Type B pancreatic cell (in vitro differentiated cells): ENCODE results near the gene KRT24. TPM values are rescaled to one million over a fixed set of nuclear protein-coding genes. Genes with fewer than 3 reads are reported as not detected.

Experiments used
- DNase-seq: peaks from one replicate; pipeline ENCODE4 v3.0.0; 2021; ENCODE audit warnings: mixed read lengths; ENCODE audit not compliant: unreplicated experiment; ENCODE audit errors: extremely low spot score
- H3K27ac Mint-ChIP-seq: 2 replicates; pipeline ENCODE4 v1.8.0; 2021; ENCODE audit warnings: mild to moderate bottlenecking, mixed read lengths
- H3K27me3 Mint-ChIP-seq: 2 replicates; pipeline ENCODE4 v1.8.0; 2021; ENCODE audit warnings: mixed read lengths
- H3K36me3 Mint-ChIP-seq: 2 replicates; pipeline ENCODE4 v1.8.0; 2021; ENCODE audit warnings: mixed read lengths
- H3K4me1 Mint-ChIP-seq: one replicate; pipeline ENCODE4 v1.8.0; 2021; ENCODE audit warnings: mixed read lengths; ENCODE audit not compliant: unreplicated experiment
- H3K4me3 Mint-ChIP-seq: 2 replicates; pipeline ENCODE4 v1.8.0; 2021; ENCODE audit warnings: mild to moderate bottlenecking, mixed read lengths
- H3K9me3 Mint-ChIP-seq: 2 replicates; pipeline ENCODE4 v1.8.0; 2021; ENCODE audit warnings: mixed read lengths
- total RNA-seq: library from RNA; stranded (reverse); gene quantifications from 2 replicates; pipeline ENCODE4 v1.2.1, GENCODE V29; 2021; ENCODE audit warnings: low replicate concordance
- TF ChIP-seq, protein P1 (sequence below): fragments of 200-600 bp; sonication (generic); conservative IDR thresholded peaks from 2 replicates; pipeline ENCODE4 v1.5.0; 2021; ENCODE audit warnings: antibody characterized with exemption, mild to moderate bottlenecking

KRT24 gene
- total RNA-seq, 1 donor from 2014 or later: not detected

DNA sequence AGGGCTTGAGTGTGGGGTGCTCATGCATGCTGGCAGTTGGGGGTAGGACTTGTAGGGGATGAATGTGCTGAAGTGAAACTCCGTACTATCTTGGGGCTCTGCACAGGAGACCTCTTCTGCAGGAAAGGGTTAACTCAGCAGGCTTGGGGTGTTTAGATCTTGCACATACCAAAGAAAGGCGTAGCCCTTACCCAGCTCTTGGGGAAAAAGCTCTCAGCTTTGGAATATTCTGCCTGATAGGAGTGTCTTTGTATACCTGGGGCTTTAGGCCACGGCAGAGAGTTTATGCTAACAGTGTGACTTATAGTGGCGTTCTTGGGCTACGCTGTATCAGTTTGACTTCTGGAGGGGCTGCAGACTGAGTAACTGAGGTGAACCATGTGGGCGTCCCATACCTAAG is 30.5 kb upstream of the KRT24 start:
- Mint-ChIP-seq H3K4me3 (no peak overlapping the region), H3K27me3 (peaks cover 30% of the 10 kb centered on the region), H3K27ac (no peak overlapping the region), H3K4me1 (no peaks in the 10 kb centered on the region), H3K36me3 (no peaks in the 10 kb centered on the region), H3K9me3 (no peaks in the 10 kb centered on the region)
- TF ChIP-seq, protein P1, sequence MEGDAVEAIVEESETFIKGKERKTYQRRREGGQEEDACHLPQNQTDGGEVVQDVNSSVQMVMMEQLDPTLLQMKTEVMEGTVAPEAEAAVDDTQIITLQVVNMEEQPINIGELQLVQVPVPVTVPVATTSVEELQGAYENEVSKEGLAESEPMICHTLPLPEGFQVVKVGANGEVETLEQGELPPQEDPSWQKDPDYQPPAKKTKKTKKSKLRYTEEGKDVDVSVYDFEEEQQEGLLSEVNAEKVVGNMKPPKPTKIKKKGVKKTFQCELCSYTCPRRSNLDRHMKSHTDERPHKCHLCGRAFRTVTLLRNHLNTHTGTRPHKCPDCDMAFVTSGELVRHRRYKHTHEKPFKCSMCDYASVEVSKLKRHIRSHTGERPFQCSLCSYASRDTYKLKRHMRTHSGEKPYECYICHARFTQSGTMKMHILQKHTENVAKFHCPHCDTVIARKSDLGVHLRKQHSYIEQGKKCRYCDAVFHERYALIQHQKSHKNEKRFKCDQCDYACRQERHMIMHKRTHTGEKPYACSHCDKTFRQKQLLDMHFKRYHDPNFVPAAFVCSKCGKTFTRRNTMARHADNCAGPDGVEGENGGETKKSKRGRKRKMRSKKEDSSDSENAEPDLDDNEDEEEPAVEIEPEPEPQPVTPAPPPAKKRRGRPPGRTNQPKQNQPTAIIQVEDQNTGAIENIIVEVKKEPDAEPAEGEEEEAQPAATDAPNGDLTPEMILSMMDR: no peak
- DNase-seq: no peak

DNA sequence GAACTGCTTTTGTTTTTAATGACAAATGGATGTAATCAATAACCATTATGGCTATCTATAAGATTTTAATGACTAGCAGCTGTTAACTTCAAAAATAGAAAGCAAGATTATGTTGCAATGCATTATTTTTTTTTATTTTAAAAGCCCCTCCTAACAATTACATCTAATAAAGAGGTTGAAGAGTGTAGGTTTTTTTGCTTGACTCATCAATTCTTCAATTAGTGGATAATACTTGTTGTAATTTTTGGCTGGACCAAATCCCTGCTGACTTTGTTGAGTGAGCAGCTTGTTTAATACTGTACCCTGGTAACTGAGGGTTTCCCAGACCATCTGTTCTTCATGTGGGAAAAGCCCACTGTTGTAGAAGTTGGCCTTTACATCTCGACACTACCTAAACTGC is 27.4 kb upstream of the KRT24 start:
- H3K4me3 Mint-ChIP-seq: no peak overlapping the region
- no peak for DNase-seq
- no peaks in the 10 kb centered on the region for H3K9me3 Mint-ChIP-seq
- H3K4me1 Mint-ChIP-seq: no peaks in the 10 kb centered on the region
- TF ChIP-seq, protein P1: no peak
- H3K27ac Mint-ChIP-seq: no peak overlapping the region
- H3K27me3 Mint-ChIP-seq: peaks cover 21% of the 10 kb centered on the region
- no peaks in the 10 kb centered on the region for H3K36me3 Mint-ChIP-seq

DNA sequence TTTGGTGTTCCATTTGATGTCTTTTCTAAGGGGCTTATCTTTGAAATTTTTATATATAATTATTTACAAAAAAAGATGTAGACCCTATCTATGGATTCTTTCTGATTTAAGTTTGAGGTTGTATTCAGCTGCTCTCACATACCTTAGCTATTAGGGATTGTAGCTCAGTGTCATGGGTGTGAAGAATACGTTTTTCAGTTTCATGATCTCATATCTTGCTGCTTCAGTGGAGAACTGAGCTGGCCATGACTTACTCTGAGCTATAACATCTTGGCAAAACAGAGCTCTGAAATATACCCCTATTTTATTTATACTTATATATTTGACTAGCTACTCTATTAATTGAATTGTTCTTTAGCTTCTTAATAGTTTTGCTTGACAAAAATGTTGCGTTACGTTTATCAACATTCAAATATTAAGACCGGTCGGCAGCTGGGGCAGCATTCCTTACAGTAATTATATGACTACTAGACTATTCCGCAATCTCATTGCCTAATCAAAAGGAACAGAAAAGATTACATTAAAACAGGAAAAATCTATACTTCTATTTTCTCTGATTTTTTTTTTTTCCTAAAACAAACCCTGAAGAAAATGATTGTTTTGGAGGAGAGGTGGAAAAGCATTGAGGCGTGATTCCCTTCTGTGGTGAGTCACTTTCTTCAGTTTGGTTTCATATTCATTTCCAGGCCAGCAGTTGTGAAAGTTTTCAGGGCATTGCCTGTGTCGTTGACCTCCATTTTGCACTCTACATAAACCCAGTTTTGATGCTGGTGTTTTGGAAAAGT is 24.1 kb upstream of the KRT24 start:
- no peaks in the 10 kb centered on the region for H3K4me1 Mint-ChIP-seq
- TF ChIP-seq, protein P1: no peak
- no peak overlapping the region for H3K27ac Mint-ChIP-seq
- no peak overlapping the region for H3K4me3 Mint-ChIP-seq
- no peaks in the 10 kb centered on the region for H3K36me3 Mint-ChIP-seq
- peaks cover 17% of the 10 kb centered on the region for H3K27me3 Mint-ChIP-seq
- DNase-seq: no peak
- no peaks in the 10 kb centered on the region for H3K9me3 Mint-ChIP-seq

DNA sequence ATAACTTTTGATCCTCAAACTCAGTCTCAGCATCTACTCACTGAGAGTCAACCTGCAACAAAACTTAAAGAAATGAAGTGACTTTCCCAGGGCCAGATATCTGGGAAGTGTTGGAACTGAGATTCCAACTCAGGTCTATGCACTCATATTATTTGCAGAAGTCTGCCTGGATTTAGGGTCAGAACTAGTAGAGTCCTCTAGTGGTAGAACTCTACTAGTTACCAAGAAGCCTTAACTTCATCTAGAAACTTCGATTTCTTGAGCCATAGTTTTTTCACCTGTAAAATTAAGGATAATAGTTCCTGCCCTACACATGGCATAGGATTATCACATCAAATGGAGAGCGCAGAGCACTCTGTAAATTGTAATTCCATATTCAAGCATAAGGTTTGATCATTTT is 23.4 kb upstream of the KRT24 start:
- Mint-ChIP-seq H3K27ac (no peak overlapping the region), H3K4me1 (no peaks in the 10 kb centered on the region), H3K9me3 (no peaks in the 10 kb centered on the region), H3K27me3 (peaks cover 12% of the 10 kb centered on the region), H3K4me3 (no peak overlapping the region), H3K36me3 (no peaks in the 10 kb centered on the region)
- no peak for DNase-seq
- TF ChIP-seq, protein P1: peak; percentile 41

DNA sequence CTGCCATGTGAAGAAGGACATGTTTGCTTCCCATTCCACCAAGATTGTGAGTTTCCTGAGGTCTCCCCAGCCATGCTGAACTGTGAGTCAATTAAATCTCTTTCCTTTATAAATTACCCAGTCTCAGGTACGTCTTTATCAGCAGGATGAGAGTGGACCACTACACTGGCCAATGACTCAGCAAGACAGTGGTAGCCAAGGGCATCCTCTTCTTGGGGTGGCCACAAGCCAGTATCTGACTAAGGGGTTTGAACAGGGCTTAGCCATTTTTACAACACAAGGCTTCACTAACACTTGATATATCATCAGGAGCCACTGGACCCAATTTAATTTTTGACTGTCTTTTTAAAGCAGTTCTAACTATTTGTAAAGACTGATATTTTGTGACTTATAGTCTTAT is 21.1 kb upstream of the KRT24 start:
- no peaks in the 10 kb centered on the region for H3K9me3 Mint-ChIP-seq
- no peaks in the 10 kb centered on the region for H3K4me1 Mint-ChIP-seq
- no peak overlapping the region for H3K27ac Mint-ChIP-seq
- TF ChIP-seq, protein P1: no peak
- no peak overlapping the region for H3K4me3 Mint-ChIP-seq
- no peak for DNase-seq
- peaks cover 5% of the 10 kb centered on the region for H3K27me3 Mint-ChIP-seq
- no peaks in the 10 kb centered on the region for H3K36me3 Mint-ChIP-seq
